ENCODE results near the gene FRMD8.

- TF ChIP-seq CTCF (IDR thresholded peaks at IDR 0.05) (no peak), POLR2AphosphoS5 (IDR thresholded peaks at IDR 0.05) (no peak)
These were observed 5.8 kb upstream of the FRMD8 start for GRCh38 chr11:65380460-65381119.
